Measurements from ENCODE around the gene HBS1L.
A peak's percentile ranks its signal among the peaks of the same experiment; 100 is the strongest.

The HBS1L gene

DNA sequence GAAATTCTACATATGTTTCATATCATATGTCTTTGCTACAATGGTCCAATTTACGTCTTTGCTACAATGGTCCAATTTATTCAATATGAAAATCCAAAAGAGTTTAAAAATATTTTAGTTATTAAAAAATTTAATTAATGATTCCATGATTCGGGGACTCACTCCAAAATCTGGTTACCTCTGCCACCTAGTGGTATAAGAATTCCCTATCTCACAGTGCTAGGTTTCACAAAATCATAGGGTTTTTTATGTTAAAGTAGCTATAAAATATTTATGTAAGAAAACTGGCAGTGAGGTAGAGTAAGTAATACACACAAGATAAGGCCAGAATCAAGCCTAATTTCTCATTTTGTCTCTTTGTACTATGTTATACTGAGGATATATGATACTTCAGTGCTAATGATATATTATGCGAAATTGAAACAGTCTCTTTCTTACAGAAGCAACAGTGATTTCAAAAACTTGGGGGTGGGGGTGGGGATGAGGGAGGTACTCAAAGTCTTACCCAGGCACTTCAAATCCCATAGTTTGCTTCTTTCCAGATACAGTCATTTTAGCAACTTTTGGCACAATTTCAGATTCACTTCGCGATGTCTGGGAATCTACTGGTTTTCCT is 52.3 kb downstream of the HBS1L start:
- peak; percentile 7 for DNase-seq (ENCODE audit: low spot score)
- no peak for TF ChIP-seq CTCF (IDR thresholded peaks at IDR 0.05; ENCODE audit: extremely low read depth, missing control alignments)

- no peak for DNase-seq (ENCODE audit: low spot score)
- TF ChIP-seq CTCF (IDR thresholded peaks at IDR 0.05; ENCODE audit: extremely low read depth, missing control alignments): no peak
These were observed 55.5 kb downstream of the HBS1L start for GRCh38 chr6:134999107-134999506.

GRCh38 chr6:134997133-134997995 is 57.3 kb downstream of the HBS1L start:
- DNase-seq (ENCODE audit: low spot score): no peak
- no peak for TF ChIP-seq CTCF (IDR thresholded peaks at IDR 0.05; ENCODE audit: extremely low read depth, missing control alignments)

GRCh38 chr6:134995536-134995935 is 59.1 kb downstream of the HBS1L start:
- no peak for DNase-seq (ENCODE audit: low spot score)
- TF ChIP-seq CTCF (IDR thresholded peaks at IDR 0.05; ENCODE audit: extremely low read depth, missing control alignments): no peak

DNA sequence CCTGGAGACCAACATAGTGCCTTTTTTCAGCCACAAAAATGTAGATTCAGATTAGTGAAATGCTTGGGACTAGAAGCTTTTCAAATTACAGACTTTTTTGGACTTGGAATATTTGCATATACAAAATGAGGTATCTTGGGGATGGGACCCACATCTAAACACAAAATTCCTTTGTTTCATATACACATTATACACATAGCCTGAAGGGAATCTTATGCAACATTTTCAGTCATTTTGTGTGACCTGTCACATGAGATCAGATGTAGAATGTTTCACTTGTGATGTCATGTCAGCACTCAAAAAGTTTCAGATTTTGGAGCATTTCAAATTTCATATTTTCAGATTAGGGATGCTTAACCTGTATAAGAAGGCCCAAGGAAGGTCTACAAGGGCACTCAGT is 60.2 kb downstream of the HBS1L start:
- no peak for DNase-seq (ENCODE audit: low spot score)
- no peak for TF ChIP-seq CTCF (IDR thresholded peaks at IDR 0.05; ENCODE audit: extremely low read depth, missing control alignments)

- DNase-seq (ENCODE audit: low spot score): no peak
- no peak for TF ChIP-seq CTCF (IDR thresholded peaks at IDR 0.05; ENCODE audit: extremely low read depth, missing control alignments)
These were observed 62.5 kb downstream of the HBS1L start for GRCh38 chr6:134992155-134992554.

DNA sequence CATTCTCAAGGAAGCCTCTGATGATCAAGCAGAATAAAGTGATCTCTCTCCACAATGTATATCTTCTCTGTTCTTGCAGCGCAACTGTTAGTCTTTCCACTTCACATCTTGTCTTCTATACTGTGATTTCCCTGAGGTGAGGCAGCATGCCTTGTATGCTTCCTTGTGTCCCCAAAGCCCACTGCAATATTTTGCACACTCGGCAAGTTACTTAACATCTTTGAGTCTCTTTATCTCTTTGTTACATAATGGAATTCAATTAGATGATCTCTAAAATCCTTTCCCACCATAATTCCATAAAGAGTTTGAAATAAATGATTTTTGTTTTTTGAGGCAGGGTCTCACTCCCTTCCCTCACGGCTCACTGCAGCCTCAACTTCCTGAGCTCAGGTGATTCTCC is 64.4 kb downstream of the HBS1L start:
- DNase-seq (ENCODE audit: low spot score): no peak

More for the DNA sequence above, 64.4 kb downstream of the HBS1L start:
- TF ChIP-seq CTCF (IDR thresholded peaks at IDR 0.05; ENCODE audit: extremely low read depth, missing control alignments): no peak
